Astrocyte (in vitro differentiated cells and primary cell): ENCODE data around the gene TWNK. TPM values are rescaled to one million over a fixed set of nuclear protein-coding genes. Genes with fewer than 3 reads are reported as not detected.

Experiments
- DNase-seq: peaks from one replicate; pipeline ENCODE4 v3.0.0-alpha.2; 2010; ENCODE audit warnings: low read depth
- FAIRE-seq: peaks from 2 replicates; lab custom pipeline; 2011; peaks lifted over from hg19 to GRCh38; lab: Jason Lieb, UNC
- H2AFZ ChIP-seq: 2 replicates; pipeline ENCODE4 v1.6.0; 2012; ENCODE audit warnings: low read depth, low read length, inconsistent platforms
- H3K27ac ChIP-seq: 2 replicates; pipeline ENCODE4 v1.5.1; 2011; ENCODE audit warnings: low read depth, low read length, inconsistent platforms
- H3K27me3 ChIP-seq: 2 replicates; pipeline ENCODE4 v1.6.0; 2011; ENCODE audit warnings: low read length, inconsistent platforms; ENCODE audit not compliant: insufficient read depth
- H3K36me3 ChIP-seq: 2 replicates; pipeline ENCODE4 v1.5.1; 2011; ENCODE audit warnings: low read length, inconsistent platforms; ENCODE audit not compliant: insufficient read depth
- H3K4me1 ChIP-seq: 2 replicates; pipeline ENCODE4 v1.5.1; 2011; ENCODE audit warnings: low read length, inconsistent platforms; ENCODE audit not compliant: insufficient read depth
- H3K4me2 ChIP-seq: 2 replicates; pipeline ENCODE4 v1.6.0; 2012; ENCODE audit warnings: low read length, inconsistent platforms
- H3K4me3 ChIP-seq: 2 replicates; pipeline ENCODE4 v1.5.1; 2011; ENCODE audit warnings: low read depth, mild to moderate bottlenecking, low read length, inconsistent platforms; ENCODE audit not compliant: insufficient read depth
- H3K79me2 ChIP-seq: 2 replicates; pipeline ENCODE4 v1.6.0; 2012; ENCODE audit warnings: mild to moderate bottlenecking, low read length, inconsistent platforms; ENCODE audit not compliant: insufficient read depth
- H3K9ac ChIP-seq: 2 replicates; pipeline ENCODE4 v1.6.0; 2012; ENCODE audit warnings: mild to moderate bottlenecking, low read length, inconsistent platforms
- H3K9me3 ChIP-seq: 2 replicates; pipeline ENCODE4 v1.5.1; 2012; ENCODE audit warnings: low read depth, mild to moderate bottlenecking, low read length, inconsistent platforms; ENCODE audit not compliant: insufficient read depth
- H4K20me1 ChIP-seq: 2 replicates; pipeline ENCODE4 v1.6.0; 2012; ENCODE audit warnings: low read length, inconsistent platforms; ENCODE audit not compliant: insufficient read depth
- H3K27ac Mint-ChIP-seq: one replicate; pipeline ENCODE4 v1.8.0; 2021; ENCODE audit warnings: mild to moderate bottlenecking, mixed read lengths; ENCODE audit not compliant: unreplicated experiment
- H3K27me3 Mint-ChIP-seq: one replicate; pipeline ENCODE4 v1.8.0; 2021; ENCODE audit warnings: low read depth, mixed read lengths; ENCODE audit not compliant: unreplicated experiment
- H3K36me3 Mint-ChIP-seq: one replicate; pipeline ENCODE4 v1.8.0; 2021; ENCODE audit warnings: low read depth, mixed read lengths; ENCODE audit not compliant: unreplicated experiment
- H3K4me1 Mint-ChIP-seq: one replicate; pipeline ENCODE4 v1.8.0; 2021; ENCODE audit warnings: low read depth, mixed read lengths; ENCODE audit not compliant: unreplicated experiment
- H3K4me3 Mint-ChIP-seq: one replicate; pipeline ENCODE4 v1.8.0; 2021; ENCODE audit warnings: mild to moderate bottlenecking, moderate library complexity, mixed read lengths; ENCODE audit not compliant: unreplicated experiment
- H3K9me3 Mint-ChIP-seq: one replicate; pipeline ENCODE4 v1.8.0; 2021; ENCODE audit warnings: mild to moderate bottlenecking, mixed read lengths; ENCODE audit not compliant: unreplicated experiment
- CTCF ChIP-seq: IDR thresholded peaks from 2 replicates; pipeline ENCODE4 v1.5.1; 2011; ENCODE audit warnings: low read depth, mild to moderate bottlenecking, inconsistent platforms, low read length, moderate library complexity; ENCODE audit not compliant: insufficient read depth
- EZH2 ChIP-seq: IDR thresholded peaks from 2 replicates; pipeline ENCODE4 v1.6.1; 2012; ENCODE audit warnings: mild to moderate bottlenecking, low read length, inconsistent platforms; ENCODE audit not compliant: insufficient read depth
- total RNA-seq: library from RNA; stranded (reverse); gene quantifications from 2 replicates; pipeline ENCODE4 v1.2.1, GENCODE V29; 2021

The TWNK gene
- total RNA-seq, 1 donor from 2014 or later: 12.9 TPM

DNA sequence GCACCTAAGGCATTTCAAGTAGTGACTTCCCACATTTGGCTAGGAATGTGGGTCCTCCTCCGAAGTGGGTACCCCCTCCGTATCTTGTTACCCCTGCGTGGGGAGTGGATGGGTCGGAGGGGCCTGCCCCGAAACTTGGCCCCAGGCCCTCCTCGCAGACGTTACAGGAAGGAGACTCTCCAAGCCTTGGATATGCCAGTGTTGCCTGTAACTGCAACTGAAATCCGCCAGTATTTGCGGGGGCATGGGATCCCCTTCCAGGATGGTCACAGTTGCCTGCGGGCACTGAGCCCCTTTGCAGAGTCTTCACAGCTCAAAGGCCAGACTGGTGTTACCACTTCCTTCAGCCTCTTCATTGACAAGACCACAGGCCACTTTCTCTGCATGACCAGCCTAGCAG is 823 bp downstream of the TWNK start:
- H3K79me2 ChIP-seq: peaks cover 53% of the 10 kb centered on the region
- peaks cover 19% of the 10 kb centered on the region for H3K4me1 ChIP-seq
- peaks cover 18% of the 10 kb centered on the region for H3K36me3 Mint-ChIP-seq
- H3K36me3 ChIP-seq: peaks cover 26% of the 10 kb centered on the region
- no peaks in the 10 kb centered on the region for H3K27me3 Mint-ChIP-seq
- peak overlapping the region; percentile 100 for H2AFZ ChIP-seq
- peaks cover 32% of the 10 kb centered on the region for H4K20me1 ChIP-seq
- DNase-seq (no peak), FAIRE-seq (no peak)
- H3K27me3 ChIP-seq: no peaks in the 10 kb centered on the region
- H3K4me3 ChIP-seq: peak overlapping the region; percentile 92
- peak overlapping the region; percentile 86 for H3K9ac ChIP-seq
- peaks cover 10% of the 10 kb centered on the region for H3K4me1 Mint-ChIP-seq
- no peak overlapping the region for H3K27ac ChIP-seq
- TF ChIP-seq CTCF (no peak), EZH2 (no peak)
- peak overlapping the region; percentile 99 for H3K4me2 ChIP-seq
- H3K27ac Mint-ChIP-seq: no peak overlapping the region
- peak overlapping the region; percentile 95 for H3K4me3 Mint-ChIP-seq
- peaks cover 3% of the 10 kb centered on the region for H3K9me3 Mint-ChIP-seq
- H3K9me3 ChIP-seq: no peaks in the 10 kb centered on the region

GRCh38 chr10:100989088-100989487 is 1.7 kb downstream of the TWNK start:
- Histone ChIP-seq H3K9me3 (no peaks in the 10 kb centered on the region), H3K4me1 (peaks cover 19% of the 10 kb centered on the region), H3K79me2 (peaks cover 53% of the 10 kb centered on the region), H2AFZ (no peak overlapping the region), H4K20me1 (peaks cover 30% of the 10 kb centered on the region), H3K36me3 (peaks cover 30% of the 10 kb centered on the region), H3K4me2 (peak overlapping the region; percentile 99), H3K27me3 (no peaks in the 10 kb centered on the region), H3K9ac (no peak overlapping the region), H3K4me3 (no peak overlapping the region), H3K27ac (no peak overlapping the region)
- Mint-ChIP-seq H3K27ac (no peak overlapping the region), H3K4me1 (peaks cover 10% of the 10 kb centered on the region), H3K27me3 (no peaks in the 10 kb centered on the region), H3K9me3 (peaks cover 3% of the 10 kb centered on the region), H3K4me3 (no peak overlapping the region), H3K36me3 (peaks cover 18% of the 10 kb centered on the region)
- FAIRE-seq (no peak), DNase-seq (no peak)
- TF ChIP-seq CTCF (no peak), EZH2 (no peak)

GRCh38 chr10:100993986-100994708 is 6.8 kb downstream of the TWNK start:
- H3K27me3 ChIP-seq: no peaks in the 10 kb centered on the region
- Mint-ChIP-seq H3K27ac (no peak overlapping the region), H3K27me3 (no peaks in the 10 kb centered on the region), H3K4me3 (peak overlapping the region; percentile 34), H3K9me3 (peaks cover 3% of the 10 kb centered on the region), H3K4me1 (peaks cover 4% of the 10 kb centered on the region), H3K36me3 (peaks cover 15% of the 10 kb centered on the region)
- no peak for TF ChIP-seq EZH2
- TF ChIP-seq CTCF: peak; percentile 59
- DNase-seq (no peak), FAIRE-seq (no peak)
- peaks cover 21% of the 10 kb centered on the region for H3K4me1 ChIP-seq
- no peak overlapping the region for H3K4me3 ChIP-seq
- peaks cover 27% of the 10 kb centered on the region for H3K36me3 ChIP-seq
- H3K9me3 ChIP-seq: no peaks in the 10 kb centered on the region
- peaks cover 6% of the 10 kb centered on the region for H4K20me1 ChIP-seq
- no peak overlapping the region for H3K27ac ChIP-seq
- H3K4me2 ChIP-seq: no peak overlapping the region
- no peak overlapping the region for H2AFZ ChIP-seq
- H3K9ac ChIP-seq: no peak overlapping the region
- peaks cover 20% of the 10 kb centered on the region for H3K79me2 ChIP-seq
